A549 (cell line): ENCODE data around the gene CACNA2D4.

Experiments
- EHF ChIP-seq: fragments of 250-450 bp; sonication (Bioruptor Pico); IDR thresholded peaks from 2 replicates; pipeline ENCODE4 v1.5.0; 2020; ENCODE audit warnings: mild to moderate bottlenecking
- EP300 ChIP-seq, 2 experiments: fragments of >200 bp; sonication (Bioruptor Twin); formaldehyde crosslinking; IDR thresholded peaks; 2 replicates in 1 of 2; 3 replicates in 1 of 2; pipeline ENCODE4 v1.6.1; 2016 to 2017
- GATA3 ChIP-seq: IDR thresholded peaks from 2 replicates; pipeline ENCODE4 v1.6.1; 2012; ENCODE audit warnings: borderline replicate concordance
- HDAC2 ChIP-seq: fragments of 200-600 bp; sonication (generic); IDR thresholded peaks from 2 replicates; pipeline ENCODE4 v1.6.1; 2016
- KDM1A ChIP-seq: fragments of 200-600 bp; sonication (generic); IDR thresholded peaks from 2 replicates; pipeline ENCODE4 v1.6.1; 2016; ENCODE audit warnings: low read depth, mild to moderate bottlenecking
- MAFK ChIP-seq: fragments of 450-650 bp; IDR thresholded peaks from 2 replicates; pipeline ENCODE4 v1.6.1; 2014; ENCODE audit not compliant: partially characterized antibody
- NPAS2 ChIP-seq: fragments of 250-450 bp; sonication (Bioruptor Pico); IDR thresholded peaks from 2 replicates; pipeline ENCODE4 v1.8.0; 2022; ENCODE audit warnings: mild to moderate bottlenecking, moderate library complexity, borderline replicate concordance
- POLR2A ChIP-seq: IDR thresholded peaks from 2 replicates; pipeline ENCODE4 v1.6.1; 2012; ENCODE audit warnings: mild to moderate bottlenecking, low read length
- RAD21 ChIP-seq, 2 experiments: fragments of >200 bp in 1 of 2; sonication (Bioruptor Twin) in 1 of 2; formaldehyde crosslinking in 1 of 2; IDR thresholded peaks in 1 of 2; conservative IDR thresholded peaks in 1 of 2; 2 replicates in 1 of 2; 3 replicates in 1 of 2; pipeline ENCODE4 v1.6.1; 2012 to 2018; ENCODE audit warnings: inconsistent platforms in 1 of 2
- TF ChIP-seq, protein P1 (sequence below): fragments of >200 bp; sonication (Bioruptor Twin); formaldehyde crosslinking; IDR thresholded peaks from 3 replicates; pipeline ENCODE4 v1.5.1; 2016

GRCh38 chr12:1782215-1782614 is 136.2 kb downstream of the CACNA2D4 start:
- TF ChIP-seq, protein P1, sequence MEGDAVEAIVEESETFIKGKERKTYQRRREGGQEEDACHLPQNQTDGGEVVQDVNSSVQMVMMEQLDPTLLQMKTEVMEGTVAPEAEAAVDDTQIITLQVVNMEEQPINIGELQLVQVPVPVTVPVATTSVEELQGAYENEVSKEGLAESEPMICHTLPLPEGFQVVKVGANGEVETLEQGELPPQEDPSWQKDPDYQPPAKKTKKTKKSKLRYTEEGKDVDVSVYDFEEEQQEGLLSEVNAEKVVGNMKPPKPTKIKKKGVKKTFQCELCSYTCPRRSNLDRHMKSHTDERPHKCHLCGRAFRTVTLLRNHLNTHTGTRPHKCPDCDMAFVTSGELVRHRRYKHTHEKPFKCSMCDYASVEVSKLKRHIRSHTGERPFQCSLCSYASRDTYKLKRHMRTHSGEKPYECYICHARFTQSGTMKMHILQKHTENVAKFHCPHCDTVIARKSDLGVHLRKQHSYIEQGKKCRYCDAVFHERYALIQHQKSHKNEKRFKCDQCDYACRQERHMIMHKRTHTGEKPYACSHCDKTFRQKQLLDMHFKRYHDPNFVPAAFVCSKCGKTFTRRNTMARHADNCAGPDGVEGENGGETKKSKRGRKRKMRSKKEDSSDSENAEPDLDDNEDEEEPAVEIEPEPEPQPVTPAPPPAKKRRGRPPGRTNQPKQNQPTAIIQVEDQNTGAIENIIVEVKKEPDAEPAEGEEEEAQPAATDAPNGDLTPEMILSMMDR: no peak
- TF ChIP-seq EHF (CRISPR knock-in tag) (no peak), RAD21 (conservative IDR thresholded peaks at IDR 0.05 in 1 of 2, IDR thresholded peaks at IDR 0.05 in 1 of 2) (no peak), KDM1A (no peak), EP300 (IDR thresholded peaks at IDR 0.05) (no peak), POLR2A (no peak), NPAS2 (CRISPR knock-in tag) (no peak), HDAC2 (no peak), GATA3 (no peak), MAFK (no peak)
